Fibroblast of pulmonary artery (primary cell): ENCODE data around the gene AGGF1.

Experiments used
- DNase-seq: peaks from one replicate; pipeline ENCODE4 v3.0.0-alpha.2; 2010; ENCODE audit warnings: low read depth
- H3K4me3 ChIP-seq: replicated peaks from 2 replicates; pipeline ENCODE4 v1.5.1; 2011; ENCODE audit warnings: low read depth, mild to moderate bottlenecking, control low read depth, low read length, moderate library complexity
- CTCF ChIP-seq: IDR thresholded peaks from 2 replicates; pipeline ENCODE4 v1.5.1; 2011; ENCODE audit warnings: mild to moderate bottlenecking, control low read depth, low read length, inconsistent platforms; ENCODE audit errors: missing control alignments

Gene AGGF1

GRCh38 chr5:77028631-77029375, 1.4 kb upstream of the AGGF1 start:
- no peak overlapping the region for H3K4me3 ChIP-seq
- TF ChIP-seq CTCF: no peak
- DNase-seq: no peak

DNA sequence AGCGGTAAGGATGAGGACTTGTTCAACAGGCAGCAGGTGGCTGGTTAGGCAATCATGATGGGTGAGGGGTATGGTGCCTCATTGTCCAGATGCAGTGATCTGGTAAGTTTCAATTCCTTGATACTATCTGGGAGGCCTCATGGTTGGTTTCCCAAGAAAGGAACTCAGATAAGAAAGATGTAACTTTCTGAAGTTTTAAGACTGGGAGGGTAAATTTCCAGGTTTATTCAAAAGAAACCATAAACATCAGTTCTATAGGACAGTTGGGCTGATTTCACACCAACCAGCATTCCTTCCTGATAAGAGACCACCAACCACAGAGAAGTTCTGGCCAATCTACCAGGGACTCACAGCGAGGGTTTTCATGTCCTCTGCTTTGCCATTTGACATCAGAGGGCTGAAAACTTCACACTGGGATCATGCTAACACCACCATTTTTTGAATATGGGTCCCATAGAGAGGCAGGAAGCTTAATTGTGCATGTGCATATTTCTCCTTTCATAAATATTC, 773 bp upstream of the AGGF1 start:
- peak overlapping the region; percentile 68 for H3K4me3 ChIP-seq
- DNase-seq: no peak
- TF ChIP-seq CTCF: no peak

DNA sequence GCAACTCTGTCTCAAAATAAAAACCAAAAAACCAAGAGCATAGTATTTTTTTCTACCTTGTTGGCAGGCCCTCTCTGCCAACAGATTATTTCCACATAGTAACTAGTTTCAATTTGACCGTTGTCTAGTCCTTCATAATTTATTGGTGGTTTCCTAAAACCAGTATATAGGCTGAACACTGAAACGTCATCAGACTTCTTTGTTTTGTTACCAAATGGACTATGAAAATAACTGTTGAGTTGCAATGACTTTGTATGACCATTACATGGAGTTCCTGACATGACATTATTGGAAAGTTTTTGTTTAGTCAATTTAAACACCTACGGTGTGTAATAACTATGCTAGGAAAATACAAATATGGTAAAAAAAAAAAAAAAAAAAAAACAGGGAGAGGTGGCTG, 1.7 kb downstream of the AGGF1 start:
- DNase-seq: no peak
- TF ChIP-seq CTCF: no peak
- no peak overlapping the region for H3K4me3 ChIP-seq

DNA sequence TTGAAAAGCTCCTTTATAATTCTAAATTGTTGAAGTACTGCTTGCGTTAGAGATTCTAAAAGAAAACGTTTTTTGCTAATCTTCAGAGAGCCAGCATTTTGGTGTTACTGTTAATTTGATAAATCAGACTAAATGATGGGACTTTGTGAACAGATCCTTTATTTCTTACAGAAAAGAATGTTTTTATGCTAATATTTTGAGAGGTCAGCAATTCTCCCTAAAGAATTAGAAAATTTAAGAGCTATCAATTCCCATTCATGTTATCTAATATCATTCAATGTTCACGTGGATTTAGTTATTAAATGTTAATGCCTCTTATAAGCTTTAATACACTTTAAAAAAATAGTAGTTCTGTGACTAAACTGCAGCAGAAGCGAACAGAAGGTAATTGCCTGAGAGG, 2.4 kb downstream of the AGGF1 start:
- TF ChIP-seq CTCF: no peak

DNA sequence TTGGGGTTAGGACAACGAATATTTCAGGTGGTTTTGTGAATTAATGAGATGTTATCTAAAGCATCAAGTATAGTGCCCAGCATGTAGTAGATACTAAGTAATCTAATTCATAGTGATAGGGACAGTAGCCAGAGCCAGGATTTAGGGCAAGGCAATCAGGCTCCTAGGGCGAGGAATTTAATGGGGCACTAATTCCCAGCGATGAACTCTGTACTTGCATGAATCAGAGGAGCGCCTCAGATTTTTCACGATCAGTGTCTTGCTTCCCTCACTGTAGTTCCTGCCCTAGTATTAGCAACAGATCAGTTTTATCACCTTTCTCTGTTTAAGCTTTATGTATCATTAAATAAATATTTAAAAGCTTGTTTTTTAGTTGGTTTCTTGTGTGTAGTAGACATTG, 3.1 kb downstream of the AGGF1 start:
- TF ChIP-seq CTCF: no peak
- DNase-seq: no peak
- no peak overlapping the region for H3K4me3 ChIP-seq

More for the DNA sequence above, 2.4 kb downstream of the AGGF1 start:
- no peak overlapping the region for H3K4me3 ChIP-seq
- no peak for DNase-seq

GRCh38 chr5:77035950-77036349, 5.7 kb downstream of the AGGF1 start:
- no peak for DNase-seq
- no peak for TF ChIP-seq CTCF
- no peak overlapping the region for H3K4me3 ChIP-seq
